HEK293 (cell line): ENCODE data around the gene SH2D7.

Experiments
- CTCF ChIP-seq: fragments of 450-650 bp; formaldehyde crosslinking; IDR thresholded peaks from 2 replicates; pipeline ENCODE4 v1.5.1; 2016; ENCODE audit warnings: missing biosample characterization, missing genetic modification characterization
- KLF16 ChIP-seq: fragments of 450-650 bp; formaldehyde crosslinking; IDR thresholded peaks from 2 replicates; pipeline ENCODE4 v1.5.1; 2017; ENCODE audit warnings: missing biosample characterization, missing genetic modification characterization
- ZNF114 ChIP-seq: fragments of 450-650 bp; formaldehyde crosslinking; IDR thresholded peaks from 2 replicates; pipeline ENCODE4 v1.5.0; 2017; ENCODE audit warnings: missing biosample characterization, missing genetic modification characterization

- no peak for TF ChIP-seq ZNF114 (tag by site-specific recombination)
- no peak for TF ChIP-seq CTCF (tag by site-specific recombination)
- TF ChIP-seq KLF16: no peak
These were observed 1.8 kb upstream of the SH2D7 start for GRCh38 chr15:78090422-78091063.
